ENCODE data around the gene MPV17L2. TPM values are rescaled to one million over a fixed set of nuclear protein-coding genes. Genes with fewer than 3 reads are reported as not detected.

Gene MPV17L2
- total RNA-seq, 1 experiment from 2014 or later = 11.2 TPM

- H2AFZ ChIP-seq = no peak overlapping the region
- H3K4me2 ChIP-seq = no peak overlapping the region
- no peaks in the 10 kb centered on the region for H4K20me1 ChIP-seq (ENCODE audit: insufficient read depth)
- DNase-seq = no peak
- H3K4me1 ChIP-seq (replicated peaks; ENCODE audit: insufficient read depth) = peaks cover 7% of the 10 kb centered on the region
- TF ChIP-seq EZH2 (IDR thresholded peaks at IDR 0.05; ENCODE audit: low read depth) = no peak
- TF ChIP-seq CTCF (conservative IDR thresholded peaks at IDR 0.05) = no peak
- H3K27ac ChIP-seq = no peak overlapping the region
- CTCF ChIA-PET = no interaction called here
- H3F3A ChIP-seq (ENCODE audit: insufficient read depth, low read depth) = peaks cover 9% of the 10 kb centered on the region
- H3K36me3 ChIP-seq (ENCODE audit: low read depth) = no peaks in the 10 kb centered on the region
- peaks cover 12% of the 10 kb centered on the region for H3K79me2 ChIP-seq (ENCODE audit: low read depth)
- H3K27me3 ChIP-seq (ENCODE audit: insufficient read depth, low read depth) = no peaks in the 10 kb centered on the region
- BruUV-seq (replicated peaks) = no TSS peak
- H3K9me2 ChIP-seq (ENCODE audit: insufficient read depth) = no peaks in the 10 kb centered on the region
- H3K4me3 ChIP-seq = no peak overlapping the region
- no peaks in the 10 kb centered on the region for H3K9me3 ChIP-seq (ENCODE audit: insufficient read depth, low read depth)
- POLR2A ChIA-PET (ENCODE audit: unreplicated experiment) = interaction anchor here (0.8 kb wide), 1 partner anchor 196 kb away, joined by 3 read pairs; no protein-coding TSS in a partner anchor
- intact Hi-C loops (cut with micrococcal nuclease; ENCODE audit: unreplicated experiment) = no loop called here
Observed at GRCh38 chr19:18197306-18197705, 4.3 kb downstream of the MPV17L2 start.

- no peak overlapping the region for H3K4me3 ChIP-seq
- no peak overlapping the region for H3K4me2 ChIP-seq
- no peaks in the 10 kb centered on the region for H4K20me1 ChIP-seq (ENCODE audit: insufficient read depth)
- peaks cover 9% of the 10 kb centered on the region for H3K4me1 ChIP-seq (replicated peaks; ENCODE audit: insufficient read depth)
- H3F3A ChIP-seq (ENCODE audit: insufficient read depth, low read depth) = peaks cover 6% of the 10 kb centered on the region; the same call in 1 of the 2 replicates
- DNase-seq = no peak
- intact Hi-C loops (cut with micrococcal nuclease; ENCODE audit: unreplicated experiment) = no loop called here
- H2AFZ ChIP-seq = no peak overlapping the region
- H3K9me2 ChIP-seq (ENCODE audit: insufficient read depth) = no peaks in the 10 kb centered on the region
- ChIA-PET CTCF (interaction anchor here (0.6 kb wide), 1 partner anchor 189 kb away, joined by 5 read pairs; no protein-coding TSS in a partner anchor), POLR2A (ENCODE audit: unreplicated experiment) (interaction anchor here (0.8 kb wide), 1 partner anchor 197 kb away, joined by 3 read pairs; no protein-coding TSS in a partner anchor)
- TF ChIP-seq CTCF (conservative IDR thresholded peaks at IDR 0.05) (no peak), EZH2 (IDR thresholded peaks at IDR 0.05; ENCODE audit: low read depth) (no peak)
- H3K27me3 ChIP-seq (ENCODE audit: insufficient read depth, low read depth) = no peaks in the 10 kb centered on the region
- BruUV-seq (replicated peaks) = no TSS peak
- H3K27ac ChIP-seq = no peak overlapping the region
- no peaks in the 10 kb centered on the region for H3K9me3 ChIP-seq (ENCODE audit: insufficient read depth, low read depth)
- no peaks in the 10 kb centered on the region for H3K36me3 ChIP-seq (ENCODE audit: low read depth)
- H3K79me2 ChIP-seq (ENCODE audit: low read depth) = peaks cover 12% of the 10 kb centered on the region
Observed at GRCh38 chr19:18197941-18198340, 4.9 kb downstream of the MPV17L2 start.

DNA sequence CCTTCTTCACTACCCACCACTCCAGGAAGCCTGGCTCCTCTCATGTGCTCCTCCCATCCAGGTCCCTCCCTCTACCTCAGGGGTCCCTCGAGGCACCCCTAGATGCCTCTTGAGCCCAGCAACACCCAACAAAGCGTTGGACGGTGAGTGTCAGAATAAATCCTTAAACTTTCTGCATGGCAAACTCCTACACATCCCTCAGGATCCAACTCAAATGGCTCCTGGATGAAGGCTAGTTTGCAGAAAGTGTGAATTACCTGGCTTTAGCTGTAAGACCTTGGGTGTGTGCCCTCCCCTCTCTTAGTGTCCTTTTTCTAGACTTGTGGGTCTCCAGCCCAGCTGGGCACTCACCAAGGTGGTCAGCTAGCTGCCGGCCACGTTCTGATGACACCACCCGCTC is 5.4 kb downstream of the MPV17L2 start:
- POLR2A ChIA-PET (ENCODE audit: unreplicated experiment) = no interaction called here
- BruUV-seq (replicated peaks) = no TSS peak

More for the DNA sequence above, 5.4 kb downstream of the MPV17L2 start:
- Histone ChIP-seq H2AFZ (no peak overlapping the region), H3K79me2 (ENCODE audit: low read depth) (peaks cover 12% of the 10 kb centered on the region), H3K4me2 (no peak overlapping the region), H3K36me3 (ENCODE audit: low read depth) (no peaks in the 10 kb centered on the region), H3F3A (ENCODE audit: insufficient read depth, low read depth) (peaks cover 6% of the 10 kb centered on the region; the same call in 1 of the 2 replicates), H3K27ac (no peak overlapping the region), H3K4me3 (no peak overlapping the region), H4K20me1 (ENCODE audit: insufficient read depth) (no peaks in the 10 kb centered on the region), H3K27me3 (ENCODE audit: insufficient read depth, low read depth) (no peaks in the 10 kb centered on the region), H3K9me2 (ENCODE audit: insufficient read depth) (no peaks in the 10 kb centered on the region), H3K4me1 (replicated peaks; ENCODE audit: insufficient read depth) (peaks cover 13% of the 10 kb centered on the region), H3K9me3 (ENCODE audit: insufficient read depth, low read depth) (no peaks in the 10 kb centered on the region)
- TF ChIP-seq EZH2 (IDR thresholded peaks at IDR 0.05; ENCODE audit: low read depth) (no peak), CTCF (conservative IDR thresholded peaks at IDR 0.05) (no peak)
- CTCF ChIA-PET = interaction anchor here (0.6 kb wide), 1 partner anchor 189 kb away, joined by 5 read pairs; no protein-coding TSS in a partner anchor
- intact Hi-C loops (cut with micrococcal nuclease; ENCODE audit: unreplicated experiment) = no loop called here
- DNase-seq = no peak

Measured in PC-9 (cell line).